Measurements from ENCODE around the gene GFAP.
A peak's percentile ranks its signal among the peaks of the same experiment; 100 is the strongest.
"Not testable (repeated sequence)": the region's sequence is repeated elsewhere in the genome, so short reads cannot be mapped to it uniquely, and the experiment has no call there.

GFAP gene

DNA sequence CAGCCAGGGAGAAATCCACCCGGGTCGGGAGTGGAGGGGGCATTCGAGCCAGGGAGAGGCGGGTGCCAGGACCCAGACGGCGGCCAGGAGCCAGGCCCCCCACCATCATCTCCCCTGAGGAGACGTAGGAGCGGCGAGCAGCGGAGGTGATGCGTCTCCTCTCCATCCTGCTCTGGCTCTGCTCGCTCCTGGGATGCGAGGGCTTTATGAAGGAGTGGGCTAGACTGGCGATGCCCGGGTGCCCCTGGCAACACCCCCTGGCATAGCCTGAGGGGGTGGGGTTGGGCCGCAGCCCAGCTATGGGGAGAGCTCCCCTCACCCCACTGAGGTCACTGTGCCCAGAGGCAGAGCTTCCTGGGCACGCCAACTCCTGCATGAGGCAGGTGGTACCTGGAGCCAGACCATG lies at the start of gene GFAP:
TSS of gene GFAP (minus strand) at position 180 of the 406 bp plus-strand sequence. CDS start at position 166, 14 bp downstream.
- no peak for DNase-seq (ENCODE audit: low spot score)

DNA sequence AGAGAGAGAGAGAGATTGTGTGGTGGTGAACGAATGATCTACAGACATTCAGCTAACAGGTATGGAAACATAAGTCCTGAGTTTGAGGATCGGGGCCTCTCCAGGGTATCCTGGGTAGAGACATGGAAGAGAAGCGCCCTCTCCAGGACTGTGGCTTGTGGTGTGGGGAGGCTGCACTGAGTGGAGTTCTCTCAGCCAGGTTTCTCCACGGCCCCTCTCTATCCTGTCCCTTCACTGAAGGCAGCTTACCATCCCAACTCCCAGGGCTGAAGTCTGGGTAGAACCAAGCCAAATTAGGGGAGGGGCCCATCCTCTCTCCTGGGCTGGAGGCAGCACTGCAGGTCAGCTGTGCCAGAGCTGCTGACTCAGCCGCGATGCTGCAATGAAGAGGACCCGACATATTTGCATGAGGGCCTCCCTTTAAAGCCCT lies 46.6 kb upstream of the GFAP start:
- peak; percentile 89 for DNase-seq (ENCODE audit: low spot score)

- DNase-seq (ENCODE audit: low spot score), result no peak
Observed at GRCh38 chr17:44960691-44961090, 45.4 kb upstream of the GFAP start.

GRCh38 chr17:44959821-44960531 lies 44.7 kb upstream of the GFAP start:
- no peak for DNase-seq (ENCODE audit: low spot score)

DNA sequence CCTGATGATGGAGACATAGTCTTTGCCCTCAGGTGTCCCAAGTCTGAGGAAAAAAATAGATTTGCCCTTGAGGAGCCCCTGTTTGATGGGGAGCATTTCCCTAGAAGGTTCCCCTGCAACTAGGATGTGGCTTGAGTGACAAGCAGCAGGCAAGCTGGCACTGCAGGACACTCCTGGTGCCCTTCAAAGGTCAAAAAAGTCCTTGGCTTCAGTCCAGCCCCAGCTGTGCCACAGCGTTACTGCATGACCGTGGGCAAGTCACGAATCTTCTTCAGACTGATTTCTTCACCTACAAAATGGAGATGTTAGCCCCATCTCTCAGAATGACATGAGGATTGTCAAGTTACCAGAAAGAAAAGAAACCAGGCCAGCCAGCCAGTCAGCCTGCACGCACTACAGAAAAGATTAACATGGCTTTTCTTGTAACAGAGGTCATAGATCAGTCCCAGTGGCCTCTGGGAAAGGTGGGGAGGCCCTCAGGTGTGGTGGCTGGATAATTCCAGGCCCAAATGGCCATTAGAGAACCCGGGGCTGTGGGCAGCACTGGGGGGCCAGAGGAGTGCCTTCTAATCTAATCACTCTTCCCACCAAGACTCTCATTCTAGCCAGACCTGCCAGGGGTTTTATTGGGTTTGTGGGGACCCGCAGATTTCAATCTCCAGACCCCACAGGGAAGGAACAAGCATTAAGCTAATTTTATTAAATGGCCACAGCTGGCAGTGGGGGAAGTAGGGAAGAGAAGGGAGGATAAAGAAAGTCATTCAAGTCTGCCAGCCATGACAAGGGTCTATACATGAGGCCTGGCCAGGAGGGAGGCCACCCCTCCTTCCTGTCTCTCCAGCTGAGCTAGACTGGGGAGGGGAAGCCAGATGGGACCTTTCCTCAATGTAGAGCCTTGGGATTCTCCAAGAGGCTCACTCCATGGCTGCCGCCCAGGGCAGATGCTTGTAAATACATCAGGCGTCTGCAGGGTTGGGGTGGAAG lies 42.0 kb upstream of the GFAP start:
- no peak for DNase-seq (ENCODE audit: low spot score)

GRCh38 chr17:44955674-44956425 lies 40.5 kb upstream of the GFAP start:
- no peak for DNase-seq (ENCODE audit: low spot score)

- no peak for DNase-seq (ENCODE audit: low spot score)
Observed at GRCh38 chr17:44952946-44953475, 37.7 kb upstream of the GFAP start.

- DNase-seq (ENCODE audit: low spot score), result no peak
Observed at GRCh38 chr17:44948315-44948795, 33.1 kb upstream of the GFAP start.

GRCh38 chr17:44947461-44948314 lies 32.4 kb upstream of the GFAP start, which contains the start of gene KIF18B:
Gene KIF18B (minus strand): TSS chr17:44947773. CDS start chr17:44936344, 11,429 bp downstream.
- peak; percentile 99 for DNase-seq (ENCODE audit: low spot score)

DNA sequence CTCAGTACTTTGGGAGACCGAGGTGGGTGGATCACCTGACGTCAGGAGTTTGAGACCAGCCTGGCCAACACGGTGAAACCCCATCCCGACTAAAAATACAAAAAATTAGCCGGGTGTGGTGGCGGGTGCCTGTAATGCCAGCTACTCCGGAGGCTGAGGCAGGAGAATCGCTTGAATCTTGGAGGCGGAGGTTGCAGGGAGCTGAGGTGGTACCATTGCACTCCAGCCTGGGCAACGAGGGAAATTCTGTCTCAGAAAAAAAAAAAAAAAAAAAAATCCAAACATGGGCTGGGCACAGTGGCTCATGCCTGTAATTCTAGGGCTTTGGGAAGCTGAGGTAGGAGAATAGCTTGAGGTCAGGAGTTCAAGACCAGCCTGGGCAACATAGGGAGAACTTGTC lies 30.4 kb upstream of the GFAP start:
- not testable (repeated sequence) for DNase-seq (ENCODE audit: low spot score)

DNA sequence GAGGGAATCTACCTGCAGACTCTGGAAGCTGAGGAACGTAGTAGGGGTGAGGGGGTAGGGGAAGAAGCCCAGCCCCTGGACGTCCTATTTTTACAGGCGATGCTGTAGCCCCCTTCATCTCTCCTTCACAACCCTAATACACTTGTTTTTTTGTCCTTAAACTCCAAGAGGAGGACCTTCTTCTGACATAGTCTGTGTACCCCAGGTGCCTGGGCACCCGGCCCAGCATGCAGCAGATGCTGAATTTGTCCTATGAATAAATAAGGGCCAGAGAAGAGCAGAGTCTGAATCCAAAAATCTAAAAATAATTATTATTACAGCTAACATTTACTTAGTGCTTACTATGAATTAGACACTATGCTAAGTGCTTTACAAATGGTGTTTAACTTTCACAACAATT lies 27.2 kb upstream of the GFAP start:
- no peak for DNase-seq (ENCODE audit: low spot score)

DNA sequence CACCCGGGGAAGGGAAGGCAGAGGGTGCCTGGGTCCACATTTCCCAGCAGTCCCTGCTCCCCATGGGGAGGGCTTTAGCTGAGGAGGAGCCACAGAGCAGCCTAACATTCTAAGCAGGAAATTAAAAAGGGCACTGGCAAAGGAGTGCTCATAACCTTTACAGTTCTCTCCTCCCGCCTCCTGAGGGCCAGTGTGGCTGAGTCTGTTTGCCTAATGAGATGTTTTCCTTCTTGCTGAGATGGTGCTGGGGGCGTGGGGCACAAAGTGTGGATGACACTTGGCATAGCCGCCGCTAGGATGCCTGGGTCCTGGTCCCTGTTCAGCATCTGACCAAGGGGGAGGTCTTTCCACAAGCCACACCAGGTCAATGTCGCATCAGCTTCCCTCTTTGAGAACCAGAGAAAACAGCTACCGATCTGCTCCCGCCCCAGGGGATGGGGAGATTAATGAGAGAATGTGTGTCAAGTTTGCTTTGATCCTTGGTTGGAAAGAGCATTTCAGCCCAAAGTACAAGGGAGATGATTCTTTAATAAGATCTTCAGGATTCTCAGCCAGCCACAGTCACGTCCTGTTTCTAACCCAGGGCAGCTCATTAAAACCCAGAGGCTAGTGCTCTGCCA lies 26.5 kb upstream of the GFAP start:
- DNase-seq (ENCODE audit: low spot score), result no peak

GRCh38 chr17:44940768-44941167 lies 25.5 kb upstream of the GFAP start:
- no peak for DNase-seq (ENCODE audit: low spot score)

DNA sequence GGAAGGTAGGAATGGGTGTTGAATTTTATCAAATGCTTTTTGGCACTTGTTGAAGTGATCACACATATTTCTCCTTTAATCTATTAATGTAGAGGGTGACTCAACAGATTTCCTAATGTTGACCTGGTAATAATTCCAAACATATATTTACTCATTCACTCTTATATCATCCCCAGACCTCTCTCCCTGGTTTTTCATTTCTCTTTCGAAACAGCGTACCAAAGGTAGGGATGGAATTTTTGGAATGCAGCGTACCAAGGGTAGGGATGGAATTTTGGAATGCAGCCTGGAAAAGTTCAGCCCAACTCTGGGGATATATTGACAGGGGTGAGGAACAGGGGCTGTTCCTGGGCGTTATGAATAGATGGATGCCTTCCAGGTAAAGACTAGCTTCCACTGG lies 25.0 kb upstream of the GFAP start:
- DNase-seq (ENCODE audit: low spot score), result no peak

DNA sequence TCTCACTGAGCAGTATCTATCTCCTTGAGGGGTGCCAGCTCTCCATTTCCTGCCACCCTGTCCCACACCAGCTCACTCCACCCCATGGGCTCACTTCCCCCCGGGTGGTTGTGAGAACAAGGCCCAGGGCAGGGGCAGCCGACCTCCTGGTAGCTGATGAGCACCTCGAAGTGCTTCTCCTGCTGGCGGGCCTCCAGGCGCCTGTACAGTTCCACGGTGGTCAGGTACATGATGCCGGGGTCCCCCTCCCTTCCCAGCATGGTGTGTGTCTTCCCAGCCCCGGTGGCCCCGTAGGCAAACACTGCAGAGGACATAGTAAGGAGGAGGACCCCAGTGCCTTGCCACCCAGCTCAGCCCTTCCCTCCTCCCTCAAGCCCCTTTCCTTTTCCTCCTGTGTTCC lies 19.8 kb upstream of the GFAP start:
- no peak for DNase-seq (ENCODE audit: low spot score)

- DNase-seq (ENCODE audit: low spot score), result no peak
Observed at GRCh38 chr17:44934745-44935105, 19.4 kb upstream of the GFAP start.

GRCh38 chr17:44933824-44934744 lies 18.8 kb upstream of the GFAP start:
- no peak for DNase-seq (ENCODE audit: low spot score)

DNA sequence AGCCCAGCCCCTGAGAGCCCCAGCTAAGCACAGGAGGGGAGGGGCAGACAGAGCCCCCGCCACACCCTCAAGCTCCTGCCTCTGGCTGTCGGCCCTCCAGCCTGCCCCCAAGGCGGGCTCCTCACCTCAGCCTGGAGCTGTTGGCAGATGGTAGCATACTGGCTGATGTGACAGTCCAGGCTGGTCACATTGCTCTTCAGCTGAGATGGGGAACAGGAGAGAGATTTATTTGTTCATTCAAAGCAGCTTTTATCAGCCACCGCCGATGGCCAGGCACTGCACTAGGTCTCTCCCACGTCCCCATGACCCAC lies 17.4 kb upstream of the GFAP start:
- no peak for DNase-seq (ENCODE audit: low spot score)

GRCh38 chr17:44932096-44932786 lies 16.9 kb upstream of the GFAP start:
- no peak for DNase-seq (ENCODE audit: low spot score)
